Renal cortical epithelial cell (primary cell): ENCODE results near the gene FBXW11. TPM values are rescaled to one million over a fixed set of nuclear protein-coding genes. Genes with fewer than 3 reads are reported as not detected.
"Not testable (repeated sequence)": the region's sequence is repeated elsewhere in the genome, so short reads cannot be mapped to it uniquely, and the experiment has no call there.

Experiments
- DNase-seq: peaks from one replicate; pipeline ENCODE4 v3.0.0-alpha.2; 2011; ENCODE audit warnings: low read depth
- total RNA-seq: library from RNA; depleted of rRNA; stranded (reverse); fragments of >200 nt; gene quantifications from 2 replicates; pipeline ENCODE4 v1.2.3, GENCODE V29; 2014

Gene FBXW11
- total RNA-seq, 1 donor from 2014 or later = 114 TPM

- peak; percentile 40 for DNase-seq
Observed at GRCh38 chr5:171954721-171955120, 51.7 kb downstream of the FBXW11 start.

- DNase-seq = peak; percentile 78
Observed at GRCh38 chr5:171953860-171954701, 52.4 kb downstream of the FBXW11 start.

DNA sequence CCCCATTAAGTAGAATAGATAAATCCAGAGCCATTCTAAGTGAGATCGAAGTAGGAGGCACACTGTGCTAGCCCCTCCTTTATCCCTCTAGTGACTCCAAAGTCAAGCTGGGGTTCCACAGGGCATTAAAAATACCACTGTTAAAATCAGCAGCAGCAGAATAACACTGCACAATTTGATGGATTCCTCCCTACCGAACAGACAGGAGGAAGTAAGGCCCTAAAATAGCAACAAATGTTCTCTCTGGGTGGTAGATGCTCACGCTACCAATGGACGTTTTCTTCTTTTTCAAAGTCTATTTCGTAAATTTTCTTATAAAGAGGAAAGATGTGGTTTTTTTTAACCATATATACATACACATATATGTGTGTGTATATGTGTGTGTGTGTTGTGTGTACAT, 54.4 kb downstream of the FBXW11 start:
- DNase-seq = no peak

DNA sequence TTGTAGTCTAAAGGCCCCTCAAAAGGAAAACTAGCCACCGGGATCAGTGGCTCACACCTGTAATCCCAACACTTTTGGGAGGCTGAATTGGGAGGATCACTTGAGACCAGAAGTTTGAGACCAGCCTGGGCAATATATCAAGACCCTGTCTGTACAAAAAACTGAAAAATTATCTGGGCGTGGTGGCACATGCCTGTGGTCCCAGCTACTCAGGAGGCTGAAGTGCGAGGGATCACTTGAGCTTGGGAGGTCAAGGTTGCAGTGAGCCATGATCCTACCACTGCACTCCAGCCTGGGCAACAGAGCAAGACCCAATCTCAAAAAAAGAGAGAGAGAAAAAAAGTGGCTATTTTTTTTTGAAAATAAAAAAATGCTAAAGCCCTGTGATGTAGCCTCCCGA, 55.2 kb downstream of the FBXW11 start:
- no peak for DNase-seq

DNA sequence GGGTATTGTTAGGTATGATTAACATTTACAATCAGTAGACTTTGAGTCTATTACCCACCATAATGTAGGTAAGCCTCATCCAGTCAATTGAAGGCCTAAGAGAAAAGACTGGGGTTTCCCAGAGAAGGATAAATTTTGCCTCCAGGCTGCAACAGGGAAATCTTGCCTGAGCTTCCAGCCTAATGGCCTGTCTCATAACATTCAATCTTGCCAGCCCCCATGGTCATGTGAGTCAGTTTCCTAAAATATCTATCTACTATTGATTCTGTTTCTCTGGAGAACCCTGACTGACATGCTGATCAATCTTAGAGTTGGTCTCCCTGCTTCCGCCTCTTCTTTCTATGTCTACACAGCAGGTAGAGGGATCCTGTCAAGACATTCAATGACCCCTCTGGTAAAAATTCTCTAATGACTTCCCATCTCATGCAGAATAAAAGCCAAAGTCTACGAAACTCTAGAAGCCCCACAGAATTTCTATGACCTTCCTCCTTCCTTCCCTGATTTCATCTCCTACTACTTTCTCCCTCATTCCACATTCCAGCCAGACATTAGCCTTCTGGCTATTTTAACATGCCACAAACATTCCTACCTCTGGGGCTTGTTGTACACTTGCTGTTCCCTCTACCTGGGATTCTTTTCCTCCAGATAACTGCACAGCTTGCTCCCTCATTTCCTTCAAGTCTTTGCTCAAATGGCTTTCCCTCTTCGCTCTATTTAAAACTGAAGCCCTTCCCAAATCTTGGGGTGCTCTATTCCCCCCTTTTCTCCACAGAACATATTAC, 60.2 kb downstream of the FBXW11 start:
- DNase-seq = peak; percentile 51

DNA sequence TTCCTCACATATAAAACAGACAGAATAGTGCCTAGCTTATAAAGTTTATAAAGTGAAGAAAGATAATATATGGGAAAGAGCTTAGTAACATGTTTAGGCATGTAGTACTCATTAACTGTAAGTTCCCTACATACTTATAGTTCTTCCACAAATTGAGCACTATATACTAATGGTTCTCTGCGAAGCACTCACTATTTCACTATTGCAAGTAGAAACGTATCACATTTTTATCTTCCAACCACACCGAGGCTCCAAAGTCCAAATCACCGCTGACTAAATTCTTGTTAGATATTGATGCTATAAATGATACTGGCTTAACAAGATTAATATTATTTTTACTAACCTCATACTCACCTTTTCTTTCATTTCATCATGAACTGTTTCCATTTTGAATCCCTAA, 61.0 kb downstream of the FBXW11 start:
- no peak for DNase-seq

GRCh38 chr5:171945066-171945465, 61.4 kb downstream of the FBXW11 start:
- DNase-seq = peak; percentile 50

DNA sequence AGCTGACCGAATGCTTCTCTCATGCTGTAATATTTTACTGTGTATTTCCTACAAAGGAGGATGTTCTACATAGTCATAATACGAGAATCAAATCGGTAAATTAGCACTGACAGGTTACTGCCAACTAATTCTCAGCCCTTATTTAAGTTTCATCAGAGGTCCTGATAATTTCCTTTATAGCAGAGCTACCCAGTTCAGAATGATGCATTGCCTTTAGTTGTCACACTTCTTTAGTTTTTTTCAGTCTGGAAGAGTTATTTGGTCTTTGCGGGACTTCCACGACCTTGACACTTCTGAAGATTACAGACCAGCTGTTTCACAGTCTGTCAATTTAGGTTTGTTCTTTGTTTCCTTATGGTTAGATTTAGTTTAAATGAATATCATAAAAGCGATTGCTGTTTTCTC, 64.3 kb downstream of the FBXW11 start:
- DNase-seq = not testable (repeated sequence)

DNA sequence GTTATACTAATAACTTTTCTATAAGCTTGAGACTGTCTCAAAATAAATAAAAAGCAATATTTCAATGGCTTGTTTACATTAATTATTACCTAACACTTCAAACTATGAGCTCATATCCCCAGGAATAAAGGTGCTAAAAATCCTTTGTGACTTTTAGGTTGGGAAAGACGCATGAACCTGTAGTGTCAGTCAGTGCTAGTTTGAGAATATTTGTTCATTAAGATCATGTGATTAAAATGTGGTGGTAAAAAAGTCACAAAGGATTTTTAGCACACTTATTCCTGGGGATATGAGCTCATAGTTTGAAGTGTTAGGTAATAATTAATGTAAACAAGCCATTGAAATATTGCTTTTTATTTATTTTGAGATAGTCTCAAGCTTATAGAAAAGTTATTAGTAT, 64.8 kb downstream of the FBXW11 start:
- DNase-seq = not testable (repeated sequence)

DNA sequence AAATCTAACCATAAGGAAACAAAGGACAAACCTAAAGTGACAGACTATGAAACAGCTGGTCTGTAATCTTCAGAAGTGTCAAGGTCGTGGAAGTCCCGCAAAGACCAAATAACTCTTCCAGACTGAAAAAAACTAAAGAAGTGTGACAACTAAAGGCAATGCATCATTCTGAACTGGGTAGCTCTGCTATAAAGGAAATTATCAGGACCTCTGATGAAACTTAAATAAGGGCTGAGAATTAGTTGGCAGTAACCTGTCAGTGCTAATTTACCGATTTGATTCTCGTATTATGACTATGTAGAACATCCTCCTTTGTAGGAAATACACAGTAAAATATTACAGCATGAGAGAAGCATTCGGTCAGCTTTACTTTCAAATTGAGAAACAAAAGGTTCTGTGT, 65.2 kb downstream of the FBXW11 start:
- DNase-seq = not testable (repeated sequence)

DNA sequence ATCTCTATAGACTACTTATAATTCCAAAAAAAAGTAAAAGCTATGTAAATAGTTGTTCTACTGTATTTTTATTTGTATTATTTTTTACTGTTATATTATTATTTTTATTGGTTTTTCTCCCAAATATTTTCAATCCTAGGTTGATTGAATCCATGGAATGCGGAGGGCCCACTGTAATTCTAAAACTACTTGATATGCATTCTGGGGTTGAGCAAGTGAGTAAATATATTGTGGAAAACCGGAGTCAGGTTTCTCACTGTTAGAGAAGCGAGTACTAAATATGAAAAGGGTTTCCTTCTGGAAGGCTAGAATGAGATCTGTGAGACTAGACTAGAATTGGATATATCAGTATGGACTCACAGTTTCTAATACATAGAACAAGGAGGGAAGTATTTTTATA, 66.5 kb downstream of the FBXW11 start:
- DNase-seq = no peak

GRCh38 chr5:171938358-171938757, 68.1 kb downstream of the FBXW11 start:
- peak; percentile 75 for DNase-seq

DNA sequence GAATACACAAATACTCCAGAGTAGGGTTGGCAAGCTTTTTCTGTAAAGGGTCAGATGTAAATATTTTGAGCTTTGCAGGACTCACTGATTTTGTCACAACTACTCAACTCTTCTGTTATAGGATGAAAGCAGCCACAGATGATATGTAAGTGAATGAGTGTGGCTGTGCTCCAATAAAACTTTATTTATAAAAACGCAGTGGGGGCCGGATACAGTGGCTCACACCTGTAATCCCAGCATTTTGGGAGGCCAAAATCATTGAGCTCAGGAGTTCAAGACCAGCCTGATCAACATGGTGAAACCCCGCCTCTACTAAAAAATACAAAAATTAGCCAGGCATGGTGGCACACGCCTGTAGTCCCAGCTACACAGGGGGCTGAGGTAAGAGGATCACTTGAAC, 69.1 kb downstream of the FBXW11 start:
- DNase-seq = no peak

GRCh38 chr5:171934586-171934985, 71.9 kb downstream of the FBXW11 start:
- no peak for DNase-seq

DNA sequence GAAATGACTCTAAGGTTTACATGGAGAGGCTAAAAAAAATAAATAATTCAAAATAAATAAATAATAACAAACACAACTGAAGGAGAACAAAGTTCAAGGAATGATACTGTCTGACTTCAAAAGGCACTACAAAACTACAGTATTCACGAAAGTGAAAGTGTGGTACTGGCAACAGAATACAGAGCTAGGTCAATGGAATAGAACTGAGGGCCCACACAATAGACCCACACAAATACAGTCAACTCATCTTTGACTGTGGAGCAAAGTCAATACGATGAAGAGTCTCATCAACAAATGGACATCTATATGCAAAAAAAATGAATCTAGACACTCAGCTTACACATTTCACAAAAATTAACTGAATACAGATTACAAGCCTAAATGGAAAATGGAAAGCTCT, 75.3 kb downstream of the FBXW11 start:
- DNase-seq = no peak

DNA sequence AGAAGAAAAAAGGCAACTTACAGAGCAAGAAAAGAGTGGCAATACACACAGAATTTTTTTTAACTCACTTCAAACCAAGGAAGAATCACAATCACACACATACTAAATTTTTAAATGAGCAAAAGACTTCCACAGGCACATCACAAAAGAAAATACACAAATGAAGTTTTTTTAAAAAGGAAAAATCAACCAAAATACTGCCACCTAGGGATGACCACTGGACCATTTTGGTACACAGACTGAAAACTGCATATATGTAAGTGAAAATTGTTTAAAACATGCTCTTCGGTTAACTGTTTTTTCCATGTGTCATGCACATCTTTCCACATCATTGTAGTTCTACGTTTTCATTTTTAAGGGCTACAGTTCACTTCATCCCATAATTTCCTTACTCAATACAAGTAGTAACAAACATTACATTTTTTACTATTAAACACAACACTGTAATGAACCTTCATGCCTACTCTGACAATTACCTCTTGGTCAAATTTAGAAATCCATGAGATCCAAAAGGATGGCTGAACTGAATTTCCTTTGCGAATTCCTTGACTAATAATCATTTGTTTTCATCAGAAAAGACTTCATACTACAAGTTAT, 79.0 kb downstream of the FBXW11 start:
- DNase-seq = no peak

- DNase-seq = no peak
Observed at GRCh38 chr5:171926311-171926710, 80.1 kb downstream of the FBXW11 start.

DNA sequence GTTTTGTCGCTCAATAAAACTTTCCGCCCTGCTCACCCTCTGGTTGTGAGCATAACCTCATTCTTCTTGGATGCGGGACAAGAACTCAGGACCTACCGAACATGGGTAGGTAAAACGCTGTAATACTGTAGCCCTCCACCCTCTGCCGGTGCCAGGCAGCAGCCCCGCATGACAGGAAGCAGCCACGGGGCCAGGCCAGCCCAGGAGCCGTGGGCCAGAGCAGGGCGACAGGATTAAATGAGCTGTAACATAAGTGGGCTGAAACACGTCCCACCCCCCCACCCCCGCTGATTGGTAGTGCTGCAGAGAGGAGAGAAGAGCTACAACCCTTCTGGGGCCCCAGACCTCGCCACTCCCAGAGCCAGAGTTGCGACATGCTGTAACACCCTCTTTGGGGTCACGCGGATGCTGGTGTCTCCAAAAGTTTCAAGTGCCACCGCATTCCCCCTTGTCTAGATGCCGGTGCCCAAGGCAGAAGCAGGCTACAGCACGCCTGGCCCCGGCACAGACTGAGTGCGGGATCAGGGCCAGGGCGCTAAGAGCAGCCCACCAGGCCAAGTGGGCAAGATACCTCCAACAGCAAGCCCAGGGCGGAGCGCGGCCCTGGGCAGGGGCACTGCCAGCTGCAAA, 81.8 kb downstream of the FBXW11 start:
- no peak for DNase-seq

DNA sequence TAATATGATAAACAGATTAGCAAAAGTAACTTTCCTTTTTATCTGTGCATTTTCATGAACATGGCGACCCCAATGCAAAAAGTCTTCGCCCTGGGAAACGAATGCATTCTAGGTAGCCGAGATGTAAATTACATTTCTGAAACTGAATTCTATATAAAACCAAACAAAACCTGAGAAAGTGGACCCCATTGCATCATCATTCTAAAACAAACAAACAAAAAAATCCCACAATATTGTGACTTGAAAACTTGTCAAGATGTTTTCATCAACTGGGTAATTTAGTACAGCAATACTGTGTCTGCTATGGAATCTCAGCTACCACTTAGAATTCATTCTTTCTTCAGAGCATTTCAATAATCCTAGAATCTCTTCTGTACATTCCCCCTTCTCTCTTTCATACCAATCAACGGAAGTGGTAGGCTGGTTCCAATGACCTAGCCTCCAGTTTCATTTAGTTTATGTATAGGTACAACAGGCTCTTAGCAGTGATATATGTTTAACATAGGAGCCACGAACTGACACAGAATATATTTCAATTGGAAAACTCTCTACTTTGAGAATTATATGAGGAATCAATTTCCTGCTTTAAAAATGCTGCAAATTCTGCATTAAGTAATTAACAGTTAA, 85.6 kb downstream of the FBXW11 start:
- DNase-seq = no peak

GRCh38 chr5:171915700-171916099, 90.7 kb downstream of the FBXW11 start:
- DNase-seq = not testable (repeated sequence)

- no peak for DNase-seq
Observed at GRCh38 chr5:171914726-171915338, 91.6 kb downstream of the FBXW11 start.

DNA sequence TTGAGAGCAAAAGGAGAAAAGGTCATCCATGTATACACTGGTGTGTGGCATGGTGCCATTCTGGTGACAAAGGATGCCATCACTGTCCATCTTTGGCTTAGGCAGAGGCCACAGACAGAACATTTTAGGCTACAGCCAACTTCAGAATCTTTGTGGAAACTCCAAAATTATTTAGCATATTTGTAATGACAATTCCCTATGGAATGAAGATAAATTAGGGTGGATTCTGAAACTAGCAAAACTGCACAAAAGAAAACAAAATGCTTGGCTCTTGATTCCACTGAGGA, 92.5 kb downstream of the FBXW11 start:
- no peak for DNase-seq
